ENCODE data around the gene SLC2A4RG. TPM values are rescaled to one million over a fixed set of nuclear protein-coding genes. Genes with fewer than 3 reads are reported as not detected.

SLC2A4RG gene
- total and polyA plus RNA-seq, 2 of the 13 experiments (the other 11 are each of a cell fraction or from before 2014, with no cell fraction given), result 91.4 to 95.9 TPM

DNA sequence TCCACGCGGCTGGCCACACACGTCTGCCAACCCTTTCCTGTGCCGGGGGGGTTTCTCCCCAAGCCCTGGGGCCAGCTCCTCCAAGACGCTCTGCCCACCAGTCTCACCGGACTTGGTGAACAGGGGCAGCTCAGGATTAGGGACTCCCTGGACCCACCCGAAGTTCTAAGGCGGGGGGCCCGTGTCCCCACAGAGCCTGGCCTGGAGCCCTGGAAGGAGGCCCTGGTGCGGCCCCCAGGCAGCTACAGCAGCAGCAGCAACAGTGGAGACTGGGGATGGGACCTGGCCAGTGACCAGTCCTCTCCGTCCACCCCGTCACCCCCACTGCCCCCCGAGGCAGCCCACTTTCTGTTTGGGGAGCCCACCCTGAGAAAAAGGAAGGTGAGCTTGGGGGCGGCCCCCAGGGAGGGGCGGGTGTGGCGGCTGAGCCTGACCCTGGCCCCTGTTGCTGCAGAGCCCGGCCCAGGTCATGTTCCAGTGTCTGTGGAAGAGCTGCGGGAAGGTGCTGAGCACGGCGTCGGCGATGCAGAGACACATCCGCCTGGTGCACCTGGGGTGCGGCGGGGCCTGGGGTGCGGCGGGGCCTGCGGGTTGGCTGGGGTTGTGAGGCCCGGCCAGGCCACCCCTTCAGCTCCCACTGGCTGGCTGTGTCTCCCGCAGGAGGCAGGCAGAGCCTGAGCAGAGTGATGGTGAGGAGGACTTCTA, 2.3 kb downstream of the SLC2A4RG start (continued):
- no peak for TF ChIP-seq AGO1 (IDR thresholded peaks at IDR 0.05; ENCODE audit: low read depth, low read length, poor library complexity, severe bottlenecking)
- TF ChIP-seq MXD4 (CRISPR knock-in tag; IDR thresholded peaks at IDR 0.05), result no peak
- no peak; the same call in 1 of the 2 replicates for TF ChIP-seq TAF1 (CRISPR knock-in tag; IDR thresholded peaks at IDR 0.05)
- TF ChIP-seq, protein P1, sequence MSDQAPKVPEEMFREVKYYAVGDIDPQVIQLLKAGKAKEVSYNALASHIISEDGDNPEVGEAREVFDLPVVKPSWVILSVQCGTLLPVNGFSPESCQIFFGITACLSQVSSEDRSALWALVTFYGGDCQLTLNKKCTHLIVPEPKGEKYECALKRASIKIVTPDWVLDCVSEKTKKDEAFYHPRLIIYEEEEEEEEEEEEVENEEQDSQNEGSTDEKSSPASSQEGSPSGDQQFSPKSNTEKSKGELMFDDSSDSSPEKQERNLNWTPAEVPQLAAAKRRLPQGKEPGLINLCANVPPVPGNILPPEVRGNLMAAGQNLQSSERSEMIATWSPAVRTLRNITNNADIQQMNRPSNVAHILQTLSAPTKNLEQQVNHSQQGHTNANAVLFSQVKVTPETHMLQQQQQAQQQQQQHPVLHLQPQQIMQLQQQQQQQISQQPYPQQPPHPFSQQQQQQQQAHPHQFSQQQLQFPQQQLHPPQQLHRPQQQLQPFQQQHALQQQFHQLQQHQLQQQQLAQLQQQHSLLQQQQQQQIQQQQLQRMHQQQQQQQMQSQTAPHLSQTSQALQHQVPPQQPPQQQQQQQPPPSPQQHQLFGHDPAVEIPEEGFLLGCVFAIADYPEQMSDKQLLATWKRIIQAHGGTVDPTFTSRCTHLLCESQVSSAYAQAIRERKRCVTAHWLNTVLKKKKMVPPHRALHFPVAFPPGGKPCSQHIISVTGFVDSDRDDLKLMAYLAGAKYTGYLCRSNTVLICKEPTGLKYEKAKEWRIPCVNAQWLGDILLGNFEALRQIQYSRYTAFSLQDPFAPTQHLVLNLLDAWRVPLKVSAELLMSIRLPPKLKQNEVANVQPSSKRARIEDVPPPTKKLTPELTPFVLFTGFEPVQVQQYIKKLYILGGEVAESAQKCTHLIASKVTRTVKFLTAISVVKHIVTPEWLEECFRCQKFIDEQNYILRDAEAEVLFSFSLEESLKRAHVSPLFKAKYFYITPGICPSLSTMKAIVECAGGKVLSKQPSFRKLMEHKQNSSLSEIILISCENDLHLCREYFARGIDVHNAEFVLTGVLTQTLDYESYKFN (CRISPR knock-in tag; conservative IDR thresholded peaks at IDR 0.05), result no peak
- TF ChIP-seq ZIK1 (CRISPR knock-in tag; IDR thresholded peaks at IDR 0.05; ENCODE audit: borderline replicate concordance, low read depth), result no peak
- TF ChIP-seq NR2F1 (CRISPR knock-in tag; IDR thresholded peaks at IDR 0.05), result 0 out of 4 replicates have a peak, but pooled peaks of 1 of the 2 experiments have one; percentile 19
- TF ChIP-seq ESRRA (CRISPR knock-in tag; IDR thresholded peaks at IDR 0.05; ENCODE audit: low read depth), result no peak
- TF ChIP-seq, protein P2, sequence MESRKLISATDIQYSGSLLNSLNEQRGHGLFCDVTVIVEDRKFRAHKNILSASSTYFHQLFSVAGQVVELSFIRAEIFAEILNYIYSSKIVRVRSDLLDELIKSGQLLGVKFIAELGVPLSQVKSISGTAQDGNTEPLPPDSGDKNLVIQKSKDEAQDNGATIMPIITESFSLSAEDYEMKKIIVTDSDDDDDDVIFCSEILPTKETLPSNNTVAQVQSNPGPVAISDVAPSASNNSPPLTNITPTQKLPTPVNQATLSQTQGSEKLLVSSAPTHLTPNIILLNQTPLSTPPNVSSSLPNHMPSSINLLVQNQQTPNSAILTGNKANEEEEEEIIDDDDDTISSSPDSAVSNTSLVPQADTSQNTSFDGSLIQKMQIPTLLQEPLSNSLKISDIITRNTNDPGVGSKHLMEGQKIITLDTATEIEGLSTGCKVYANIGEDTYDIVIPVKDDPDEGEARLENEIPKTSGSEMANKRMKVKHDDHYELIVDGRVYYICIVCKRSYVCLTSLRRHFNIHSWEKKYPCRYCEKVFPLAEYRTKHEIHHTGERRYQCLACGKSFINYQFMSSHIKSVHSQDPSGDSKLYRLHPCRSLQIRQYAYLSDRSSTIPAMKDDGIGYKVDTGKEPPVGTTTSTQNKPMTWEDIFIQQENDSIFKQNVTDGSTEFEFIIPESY (CRISPR knock-in tag; IDR thresholded peaks at IDR 0.05), result peak; percentile 22; the same call in 1 of the 2 replicates
- 0 out of 2 replicates have a peak, but pooled peaks have one; percentile 44 for TF ChIP-seq AKAP8 (CRISPR knock-in tag; IDR thresholded peaks at IDR 0.05)
- no peak for TF ChIP-seq ISX (CRISPR knock-in tag; conservative IDR thresholded peaks at IDR 0.05)
- TF ChIP-seq MTF2 (CRISPR knock-in tag; IDR thresholded peaks at IDR 0.05; ENCODE audit: borderline replicate concordance), result no peak
- TF ChIP-seq NCOA1 (CRISPR knock-in tag; IDR thresholded peaks at IDR 0.05), result 0 out of 2 replicates have a peak, but pooled peaks have one; percentile 13
- TF ChIP-seq FOXM1 (CRISPR knock-in tag; IDR thresholded peaks at IDR 0.05), result no peak
- no peak for TF ChIP-seq RORA (CRISPR knock-in tag; IDR thresholded peaks at IDR 0.05)
- no peak for TF ChIP-seq ELF3 (CRISPR knock-in tag; IDR thresholded peaks at IDR 0.05)
- TF ChIP-seq PCBP1 (IDR thresholded peaks at IDR 0.05; ENCODE audit: borderline replicate concordance, low read depth, low read length), result peak; percentile 40; the same call in 1 of the 2 replicates
- TF ChIP-seq MAZ (IDR thresholded peaks at IDR 0.05; ENCODE audit: borderline replicate concordance, low read depth, low read length), result no peak
- 0 out of 2 replicates have a peak, but pooled peaks have one; percentile 22 for TF ChIP-seq MAZ (CRISPR knock-in tag; IDR thresholded peaks at IDR 0.05; ENCODE audit: low read depth)
- TF ChIP-seq ZNF33B (CRISPR knock-in tag; IDR thresholded peaks at IDR 0.05), result peak; percentile 39; the same call in 1 of the 2 replicates
- TF ChIP-seq NR2F6 (IDR thresholded peaks at IDR 0.05), result no peak
- no peak for TF ChIP-seq NR2F6 (CRISPR knock-in tag; IDR thresholded peaks at IDR 0.05)
- TF ChIP-seq, protein P3, sequence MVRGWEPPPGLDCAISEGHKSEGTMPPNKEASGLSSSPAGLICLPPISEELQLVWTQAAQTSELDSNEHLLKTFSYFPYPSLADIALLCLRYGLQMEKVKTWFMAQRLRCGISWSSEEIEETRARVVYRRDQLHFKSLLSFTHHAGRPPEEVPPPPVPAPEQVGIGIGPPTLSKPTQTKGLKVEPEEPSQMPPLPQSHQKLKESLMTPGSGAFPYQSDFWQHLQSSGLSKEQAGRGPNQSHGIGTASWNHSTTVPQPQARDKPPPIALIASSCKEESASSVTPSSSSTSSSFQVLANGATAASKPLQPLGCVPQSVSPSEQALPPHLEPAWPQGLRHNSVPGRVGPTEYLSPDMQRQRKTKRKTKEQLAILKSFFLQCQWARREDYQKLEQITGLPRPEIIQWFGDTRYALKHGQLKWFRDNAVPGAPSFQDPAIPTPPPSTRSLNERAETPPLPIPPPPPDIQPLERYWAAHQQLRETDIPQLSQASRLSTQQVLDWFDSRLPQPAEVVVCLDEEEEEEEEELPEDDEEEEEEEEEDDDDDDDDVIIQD (CRISPR knock-in tag; IDR thresholded peaks at IDR 0.05; ENCODE audit: low read depth), result no peak
- TF ChIP-seq NCOA5 (CRISPR knock-in tag; IDR thresholded peaks at IDR 0.05), result 0 out of 2 replicates have a peak, but pooled peaks have one; percentile 33
- no peak for TF ChIP-seq HCFC1 (IDR thresholded peaks at IDR 0.05; ENCODE audit: low read depth, low read length)
- 0 out of 2 replicates have a peak, but pooled peaks have one; percentile 28 for TF ChIP-seq ZNF263 (CRISPR knock-in tag; IDR thresholded peaks at IDR 0.05)

All from HepG2 (cell line).